UCSD-AML1 (cell line): ENCODE data around the gene PNLIPRP1.

Experiments used
- DNase-seq: peaks from one replicate; lab custom pipeline; 2025; ENCODE audit not compliant: unreplicated experiment; lab: John Stamatoyannopoulos, UW

The PNLIPRP1 gene

DNA sequence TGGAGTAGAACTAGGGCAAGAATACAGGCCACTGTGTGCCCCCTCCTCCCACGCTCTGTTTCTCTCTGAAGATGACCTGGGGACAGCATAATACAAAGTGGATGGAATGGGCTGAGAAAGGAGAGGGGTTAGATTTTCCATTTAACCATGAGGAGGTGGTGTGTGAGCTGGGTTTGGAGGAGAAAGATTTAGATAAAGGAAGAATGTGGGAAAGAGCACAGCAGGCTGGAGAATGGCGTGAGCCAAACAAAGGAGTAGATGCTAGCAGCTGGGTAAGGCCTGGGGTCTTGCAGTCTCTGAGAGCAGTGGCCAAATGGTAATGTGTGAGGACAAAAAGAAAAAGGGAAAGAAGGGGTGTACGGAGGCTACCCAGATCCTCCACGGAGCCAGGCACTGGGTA, 38.6 kb downstream of the PNLIPRP1 start:
- DNase-seq, result no peak

DNA sequence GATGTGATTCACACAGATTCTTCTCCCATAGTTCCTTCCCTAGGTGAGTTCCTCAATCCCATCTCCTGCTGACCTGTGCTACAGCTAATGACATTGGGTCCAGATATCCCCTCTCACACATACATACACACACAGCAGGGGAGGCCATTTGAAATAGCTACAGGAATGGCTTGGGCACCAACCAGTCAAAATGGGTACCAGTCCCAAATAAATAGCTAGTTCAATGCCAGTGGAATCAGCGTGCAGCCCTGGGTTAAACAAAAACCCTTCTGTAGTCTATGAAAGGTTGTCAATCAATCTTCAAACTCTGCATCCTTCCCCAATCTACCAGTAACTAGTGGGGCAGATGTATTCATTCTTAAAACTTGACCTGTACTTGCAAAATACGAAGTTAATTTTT, 39.3 kb downstream of the PNLIPRP1 start:
- no peak for DNase-seq

DNA sequence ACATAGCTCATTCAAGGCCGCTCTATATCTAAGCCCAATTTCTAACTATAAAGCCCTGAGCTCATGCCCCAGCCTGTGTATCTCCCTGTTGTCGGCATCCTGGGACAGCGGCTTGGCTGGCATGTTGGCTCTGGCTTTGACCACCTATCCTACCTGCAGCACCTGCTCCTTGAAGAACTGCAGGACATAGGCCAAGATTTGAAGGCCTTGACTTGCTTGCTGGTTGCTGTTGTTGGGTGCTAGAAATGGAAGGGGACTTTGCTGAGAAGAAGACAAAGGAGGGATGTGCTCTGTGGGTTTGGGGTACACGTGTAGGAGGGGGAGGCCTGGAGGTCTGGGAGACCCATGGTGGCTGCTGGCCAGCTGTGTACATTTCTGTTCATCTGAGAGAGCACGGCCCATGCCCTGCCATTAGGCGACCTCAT, 41.1 kb downstream of the PNLIPRP1 start:
- no peak for DNase-seq

DNA sequence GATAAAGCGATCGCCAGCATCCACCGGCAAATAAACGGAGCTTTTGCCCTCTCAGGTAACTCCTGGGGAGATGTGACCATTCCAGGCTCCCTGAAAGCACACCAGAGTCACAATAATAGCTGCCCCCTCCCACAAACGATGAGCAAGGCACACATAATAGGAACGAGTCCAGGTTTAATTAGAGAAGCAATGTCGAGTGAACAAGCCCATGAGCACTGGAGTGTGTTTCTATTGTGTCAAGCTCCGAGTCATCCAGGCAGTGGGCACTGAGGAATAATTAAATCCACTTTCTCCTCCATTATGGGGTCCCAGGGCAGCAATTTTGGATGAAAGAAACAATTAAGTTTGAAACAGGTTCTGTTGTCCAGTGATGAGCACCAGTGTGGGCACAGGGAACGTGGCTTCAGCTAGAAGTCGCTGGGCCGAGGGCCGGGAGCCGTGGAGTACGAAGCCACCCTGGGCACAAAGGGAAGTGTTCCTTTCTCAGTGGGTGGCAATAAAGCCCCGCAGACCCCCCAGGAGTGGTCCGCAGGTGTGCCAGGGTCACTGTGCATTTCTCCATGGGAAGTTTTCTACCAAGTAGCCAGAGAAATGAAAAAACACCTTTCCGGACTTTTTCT, 41.9 kb downstream of the PNLIPRP1 start:
- DNase-seq, result no peak

DNA sequence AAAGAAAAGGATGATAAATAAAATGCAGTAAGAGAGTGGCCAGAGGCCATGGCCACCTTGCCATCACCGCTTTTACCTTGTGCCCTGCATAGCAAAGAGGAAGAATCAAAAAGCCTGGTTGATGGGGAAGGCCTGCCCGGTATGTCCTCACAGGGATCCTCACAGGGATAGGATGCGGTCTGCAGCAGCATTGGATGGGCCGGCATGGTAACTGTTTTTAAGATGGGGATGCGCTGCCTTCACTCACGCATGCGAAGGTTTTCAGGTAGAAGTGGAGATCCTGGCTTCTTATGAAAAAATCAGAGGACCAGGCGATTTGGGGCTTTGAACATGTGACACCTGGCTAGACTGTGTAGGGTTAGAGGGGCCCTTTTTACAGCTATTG, 42.4 kb downstream of the PNLIPRP1 start:
- DNase-seq, result no peak

DNA sequence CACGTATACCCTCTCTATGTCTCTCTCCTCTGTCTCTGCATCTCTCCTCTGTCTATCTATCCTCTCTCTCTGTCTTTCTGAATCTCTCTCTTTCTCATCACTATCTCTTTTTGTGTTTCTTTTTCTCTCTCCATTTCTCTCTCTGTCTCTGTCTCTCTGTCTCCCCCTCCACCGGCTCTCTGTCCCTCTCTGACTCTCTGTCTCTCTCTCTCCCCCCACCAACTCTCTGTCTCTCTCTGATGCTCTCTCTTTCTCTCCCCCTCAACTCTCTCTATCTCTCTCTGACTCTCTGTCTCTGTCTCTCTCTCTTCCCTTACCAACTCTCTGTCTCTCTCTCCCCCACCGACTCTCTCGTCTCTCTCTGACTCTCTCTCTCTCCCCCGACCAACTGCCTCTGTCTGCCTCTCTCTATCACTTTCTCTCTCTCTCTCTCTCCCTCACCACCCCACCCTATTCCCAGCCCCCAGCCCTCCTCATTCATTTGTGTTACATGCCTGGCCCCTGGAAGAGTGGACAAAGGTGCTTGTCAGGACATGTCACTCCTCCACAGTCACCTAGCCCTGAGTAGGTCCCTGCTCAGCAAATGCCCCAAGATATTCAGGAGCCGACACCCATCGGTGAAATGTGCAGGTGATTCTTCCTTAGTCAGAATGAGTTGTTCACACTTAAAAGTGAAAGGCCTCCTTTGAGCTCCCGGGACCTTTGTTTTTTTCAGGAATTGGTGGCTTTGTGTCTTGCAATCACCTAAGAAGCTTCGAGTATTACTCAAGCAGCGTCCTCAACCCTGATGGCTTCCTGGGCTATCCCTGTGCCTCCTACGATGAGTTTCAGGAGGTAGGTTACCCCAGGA, 43.6 kb downstream of the PNLIPRP1 start:
- no peak for DNase-seq

DNA sequence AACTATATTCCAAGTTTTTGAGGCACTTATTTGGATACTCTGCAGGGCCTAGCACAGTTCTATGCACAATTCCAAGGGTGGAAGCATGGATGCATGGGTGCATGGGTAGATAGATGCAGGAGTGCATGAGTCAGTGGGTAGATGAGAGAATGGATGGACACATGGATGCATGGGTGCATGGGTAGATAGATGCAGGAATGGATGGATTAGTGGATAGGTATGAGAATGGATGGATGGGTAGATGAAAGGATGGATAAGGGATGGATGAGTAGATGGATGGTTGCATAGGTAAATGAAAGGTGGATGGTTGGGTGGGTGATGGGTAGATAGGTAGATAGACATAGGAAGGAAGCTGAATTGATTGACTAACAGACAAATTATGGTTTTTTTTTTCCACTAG, 45.6 kb downstream of the PNLIPRP1 start:
- DNase-seq, result no peak

DNA sequence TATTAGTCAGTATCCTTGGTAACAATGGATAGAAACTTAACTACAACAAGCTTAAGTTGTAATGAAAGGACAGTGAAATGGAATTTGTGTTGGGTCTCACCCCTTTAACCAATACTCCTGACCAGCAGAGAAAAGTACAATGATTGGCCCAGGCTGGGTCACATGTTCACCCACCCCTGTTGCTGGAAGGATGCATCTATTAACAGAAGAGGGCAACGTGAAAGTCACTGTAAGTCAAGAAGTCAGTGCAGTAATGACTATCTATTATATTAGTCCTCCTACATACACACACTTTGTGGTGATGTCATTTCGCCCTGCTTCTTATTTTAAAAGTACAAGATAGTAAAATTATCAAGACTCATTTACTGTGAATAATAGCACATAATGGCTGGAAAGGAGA, 46.2 kb downstream of the PNLIPRP1 start:
- DNase-seq, result no peak

DNA sequence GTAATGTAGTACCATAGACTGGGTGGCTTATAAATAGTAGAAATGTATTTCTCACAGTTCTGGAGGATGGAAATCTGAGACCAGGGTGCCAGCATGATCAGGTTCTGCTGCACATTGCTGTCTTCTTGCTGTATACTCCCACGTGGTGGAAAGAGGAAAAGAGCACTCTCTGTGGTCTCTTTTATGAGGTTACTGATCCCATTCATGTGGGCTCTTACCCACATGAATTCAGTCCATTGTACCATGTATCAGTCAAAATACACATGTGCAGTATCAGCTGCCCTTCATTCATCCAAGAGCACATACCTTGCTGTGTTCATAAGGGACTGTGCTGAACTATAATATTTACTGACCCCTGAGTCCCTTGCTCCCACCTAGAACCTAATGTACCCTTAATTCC, 47.1 kb downstream of the PNLIPRP1 start:
- no peak for DNase-seq

DNA sequence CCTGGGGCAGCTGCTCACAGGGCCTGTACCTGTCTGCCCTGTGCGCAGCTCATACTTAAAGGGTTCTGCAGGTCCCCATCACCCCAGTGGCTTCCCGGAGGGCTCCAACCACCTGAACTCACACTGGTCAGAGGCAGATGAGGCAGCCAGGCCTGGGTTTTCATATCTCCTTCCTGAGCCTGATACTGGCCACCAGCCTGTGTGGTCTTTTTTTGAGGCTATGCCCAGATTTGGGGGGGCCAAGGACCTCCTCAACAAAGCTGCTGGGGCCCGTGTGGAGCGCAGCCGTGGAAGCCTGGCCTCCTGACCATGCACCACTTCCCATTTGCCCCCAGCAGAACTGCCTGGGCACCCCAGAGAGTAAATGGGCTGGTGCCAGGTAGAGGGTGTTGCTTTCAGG, 55.7 kb downstream of the PNLIPRP1 start:
- no peak for DNase-seq

DNA sequence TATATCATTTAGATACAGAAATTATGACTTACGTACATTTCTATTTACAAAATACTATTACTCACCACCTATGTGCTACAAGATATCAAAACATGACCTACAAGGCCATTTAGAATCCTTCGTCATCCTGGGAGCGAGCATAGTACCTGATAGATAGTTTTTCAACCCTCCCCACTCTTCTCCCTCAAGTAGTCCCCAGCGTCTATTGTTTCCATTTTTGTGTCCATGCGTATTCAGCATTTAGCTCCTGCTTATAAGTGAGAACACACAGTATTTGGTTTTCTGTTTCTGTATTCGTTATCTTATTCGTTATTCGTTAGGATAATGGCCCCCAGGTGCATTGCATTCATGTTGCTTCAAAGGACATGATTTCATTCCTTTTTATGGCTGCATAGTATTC, 58.1 kb downstream of the PNLIPRP1 start:
- no peak for DNase-seq

DNA sequence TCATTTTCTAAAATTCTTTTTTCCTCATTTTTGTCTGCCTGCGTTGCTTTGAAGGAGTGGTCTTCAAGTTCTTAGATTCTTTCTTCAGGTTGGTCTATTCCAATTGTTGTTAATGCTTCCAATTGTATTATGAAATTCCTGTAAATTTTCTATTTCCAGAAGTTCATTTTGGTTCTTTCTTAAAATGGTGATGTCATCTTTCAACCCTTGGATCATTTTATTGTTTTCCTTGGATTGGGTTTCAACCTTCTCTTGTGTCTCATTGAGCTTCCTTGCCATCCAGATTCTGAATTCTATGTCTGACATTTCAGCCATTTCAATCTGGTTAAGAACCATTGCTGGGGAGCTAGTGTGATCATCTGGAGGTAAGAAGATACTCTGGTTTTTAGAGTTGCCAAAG, 63.1 kb downstream of the PNLIPRP1 start:
- DNase-seq, result no peak

DNA sequence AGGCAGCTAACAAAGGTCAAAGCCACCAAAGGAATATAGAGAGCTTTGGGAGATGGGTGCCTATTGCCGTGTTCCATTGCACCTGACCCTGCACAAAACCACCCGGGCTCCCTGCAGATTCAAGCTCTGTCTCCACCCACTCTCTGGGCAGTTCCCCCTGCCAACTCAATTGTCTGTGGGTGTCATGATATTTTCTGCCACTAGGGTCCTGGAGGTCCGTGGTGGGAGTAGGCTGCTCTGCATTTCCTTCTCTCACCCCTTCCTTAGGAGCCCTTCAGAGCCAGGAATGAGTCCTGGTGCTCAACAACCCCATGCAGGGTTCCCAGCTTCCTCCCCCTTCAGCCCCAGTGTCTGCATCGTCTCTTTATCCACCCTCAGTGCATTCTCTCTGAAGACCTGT, 64.1 kb downstream of the PNLIPRP1 start:
- DNase-seq, result no peak

DNA sequence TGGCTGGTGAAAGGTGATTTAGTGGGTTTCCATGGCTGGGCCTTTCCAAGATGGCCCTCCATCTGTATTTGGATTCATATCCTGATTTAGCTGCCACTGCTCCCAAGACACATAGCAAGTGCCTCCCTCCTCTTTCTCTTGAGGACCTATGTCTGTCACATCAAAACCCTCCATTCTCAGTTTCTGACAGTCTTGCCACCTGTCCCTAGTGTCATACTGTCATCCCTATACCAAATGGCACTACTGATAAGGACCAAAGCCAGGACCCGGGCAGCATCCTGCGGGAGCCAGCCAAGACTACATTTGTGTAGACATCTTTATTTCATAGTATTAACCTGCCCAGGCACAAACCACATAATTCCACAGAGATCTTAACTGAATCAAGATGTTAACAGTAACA, 64.8 kb downstream of the PNLIPRP1 start:
- no peak for DNase-seq

DNA sequence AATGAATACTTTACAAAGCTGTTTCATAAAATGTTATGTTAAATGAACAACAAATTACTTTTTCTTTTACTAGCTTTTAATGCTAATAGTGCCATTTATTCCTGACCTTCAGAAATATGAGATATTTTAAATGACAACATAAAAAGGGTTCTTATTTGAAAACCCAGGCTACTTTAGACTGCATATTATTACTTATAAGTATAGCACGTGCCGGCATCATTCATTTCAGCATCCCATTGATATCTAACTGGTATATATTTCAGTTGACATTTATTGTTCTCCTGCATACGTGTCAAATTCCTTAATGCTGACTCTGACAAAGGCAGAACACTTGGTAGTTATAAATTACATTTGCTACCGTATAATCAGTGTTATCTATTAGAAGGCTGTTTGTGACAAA, 65.3 kb downstream of the PNLIPRP1 start:
- no peak for DNase-seq

DNA sequence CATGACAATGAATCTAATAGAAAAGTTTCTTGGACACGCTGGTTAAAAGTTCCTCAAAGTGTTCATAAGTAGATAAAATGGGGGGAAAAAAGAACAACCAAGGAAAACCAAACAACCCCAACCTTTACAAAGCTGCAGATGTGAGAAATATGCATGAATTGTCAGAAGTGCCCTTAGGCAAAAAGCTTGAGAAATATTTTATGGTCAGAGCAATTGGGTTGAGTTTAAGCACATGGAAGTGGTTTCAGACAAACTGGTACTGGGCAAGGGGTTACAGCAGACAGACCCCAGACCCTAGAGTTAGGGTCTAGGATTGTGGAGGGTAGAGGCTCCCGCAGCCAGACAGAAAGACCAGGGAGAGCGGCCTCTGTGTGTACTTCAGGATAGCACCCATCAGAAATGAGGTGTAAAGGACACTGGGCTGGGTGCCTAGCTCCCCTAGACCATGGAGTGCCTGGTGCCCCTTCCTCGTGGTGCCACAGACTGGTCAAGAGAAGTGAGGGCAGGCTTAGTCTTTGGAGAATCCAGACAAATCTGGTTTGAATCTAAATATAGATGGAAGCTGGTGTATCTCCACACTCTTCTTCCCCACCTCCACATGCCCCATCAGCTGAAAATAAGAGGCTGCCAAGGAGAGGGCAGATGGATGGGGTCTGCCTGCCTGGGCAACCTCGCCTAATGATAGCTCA, 67.2 kb downstream of the PNLIPRP1 start:
- DNase-seq, result no peak
